ENCODE results near the gene SLC22A1. TPM values are rescaled to one million over a fixed set of nuclear protein-coding genes. Genes with fewer than 3 reads are reported as not detected.

Gene SLC22A1
- total RNA-seq, 1 donor: 0.72 TPM

GRCh38 chr6:160142115-160142715 is 20.6 kb downstream of the SLC22A1 start:
- TF ChIP-seq CTCF (IDR thresholded peaks at IDR 0.05; ENCODE audit: extremely low read depth, low read depth, low read length): no peak
- no peaks in the 10 kb centered on the region for H3K27me3 ChIP-seq (ENCODE audit: insufficient read depth, low read length)
- H3K4me2 ChIP-seq (ENCODE audit: insufficient read depth, low read length): no peak overlapping the region
- no peaks in the 10 kb centered on the region for H4K20me1 ChIP-seq (ENCODE audit: insufficient read depth, low read length)
- H3K9me3 ChIP-seq (ENCODE audit: low read depth, low read length): no peaks in the 10 kb centered on the region
- no peak overlapping the region for H3K4me3 ChIP-seq (ENCODE audit: insufficient read depth, low read length)
- H3K36me3 ChIP-seq (ENCODE audit: insufficient read depth, low read length): no peaks in the 10 kb centered on the region
- no peak overlapping the region for H3K27ac ChIP-seq (ENCODE audit: low read depth, low read length)
- H3K79me2 ChIP-seq (ENCODE audit: insufficient read depth, low read length): no peaks in the 10 kb centered on the region
- H3K4me1 ChIP-seq (ENCODE audit: insufficient read depth, low read length): peaks cover 26% of the 10 kb centered on the region
- no peak overlapping the region for H2AFZ ChIP-seq (ENCODE audit: low read length)
- no peak for DNase-seq (ENCODE audit: insufficient read length, low spot score, missing footprints)

GRCh38 chr6:160146454-160147145 is 25.0 kb downstream of the SLC22A1 start:
- no peak for DNase-seq (ENCODE audit: insufficient read length, low spot score, missing footprints)
- TF ChIP-seq CTCF (IDR thresholded peaks at IDR 0.05; ENCODE audit: extremely low read depth, low read depth, low read length): no peak
- H4K20me1 ChIP-seq (ENCODE audit: insufficient read depth, low read length): no peaks in the 10 kb centered on the region
- H3K4me2 ChIP-seq (ENCODE audit: insufficient read depth, low read length): no peak overlapping the region
- H3K27me3 ChIP-seq (ENCODE audit: insufficient read depth, low read length): no peaks in the 10 kb centered on the region
- no peak overlapping the region for H3K27ac ChIP-seq (ENCODE audit: low read depth, low read length)
- no peaks in the 10 kb centered on the region for H3K9me3 ChIP-seq (ENCODE audit: low read depth, low read length)
- H2AFZ ChIP-seq (ENCODE audit: low read length): no peak overlapping the region
- no peaks in the 10 kb centered on the region for H3K36me3 ChIP-seq (ENCODE audit: insufficient read depth, low read length)
- no peaks in the 10 kb centered on the region for H3K79me2 ChIP-seq (ENCODE audit: insufficient read depth, low read length)
- H3K4me1 ChIP-seq (ENCODE audit: insufficient read depth, low read length): peaks cover 5% of the 10 kb centered on the region
- H3K4me3 ChIP-seq (ENCODE audit: insufficient read depth, low read length): no peak overlapping the region

GRCh38 chr6:160147146-160147536 is 25.5 kb downstream of the SLC22A1 start:
- no peaks in the 10 kb centered on the region for H3K4me1 ChIP-seq (ENCODE audit: insufficient read depth, low read length)
- H3K9me3 ChIP-seq (ENCODE audit: low read depth, low read length): no peaks in the 10 kb centered on the region
- DNase-seq (ENCODE audit: insufficient read length, low spot score, missing footprints): no peak
- H3K36me3 ChIP-seq (ENCODE audit: insufficient read depth, low read length): no peaks in the 10 kb centered on the region
- no peak for TF ChIP-seq CTCF (IDR thresholded peaks at IDR 0.05; ENCODE audit: extremely low read depth, low read depth, low read length)
- no peaks in the 10 kb centered on the region for H4K20me1 ChIP-seq (ENCODE audit: insufficient read depth, low read length)
- no peak overlapping the region for H3K4me3 ChIP-seq (ENCODE audit: insufficient read depth, low read length)
- no peak overlapping the region for H3K4me2 ChIP-seq (ENCODE audit: insufficient read depth, low read length)
- no peaks in the 10 kb centered on the region for H3K27me3 ChIP-seq (ENCODE audit: insufficient read depth, low read length)
- H3K79me2 ChIP-seq (ENCODE audit: insufficient read depth, low read length): no peaks in the 10 kb centered on the region
- no peak overlapping the region for H2AFZ ChIP-seq (ENCODE audit: low read length)
- H3K27ac ChIP-seq (ENCODE audit: low read depth, low read length): no peak overlapping the region

- no peak overlapping the region for H3K4me2 ChIP-seq (ENCODE audit: insufficient read depth, low read length)
- no peak for TF ChIP-seq CTCF (IDR thresholded peaks at IDR 0.05; ENCODE audit: extremely low read depth, low read depth, low read length)
- no peaks in the 10 kb centered on the region for H3K9me3 ChIP-seq (ENCODE audit: low read depth, low read length)
- H3K36me3 ChIP-seq (ENCODE audit: insufficient read depth, low read length): no peaks in the 10 kb centered on the region
- no peaks in the 10 kb centered on the region for H3K27me3 ChIP-seq (ENCODE audit: insufficient read depth, low read length)
- no peak overlapping the region for H3K27ac ChIP-seq (ENCODE audit: low read depth, low read length)
- no peak overlapping the region for H3K4me3 ChIP-seq (ENCODE audit: insufficient read depth, low read length)
- no peaks in the 10 kb centered on the region for H4K20me1 ChIP-seq (ENCODE audit: insufficient read depth, low read length)
- H2AFZ ChIP-seq (ENCODE audit: low read length): no peak overlapping the region
- no peaks in the 10 kb centered on the region for H3K79me2 ChIP-seq (ENCODE audit: insufficient read depth, low read length)
- no peak for DNase-seq (ENCODE audit: insufficient read length, low spot score, missing footprints)
- H3K4me1 ChIP-seq (ENCODE audit: insufficient read depth, low read length): peaks cover 6% of the 10 kb centered on the region
Measured at GRCh38 chr6:160154471-160154870, 32.9 kb downstream of the SLC22A1 start.
